ENCODE measurements around the gene DLL1.
"Not testable (repeated sequence)": the region's sequence is repeated elsewhere in the genome, so short reads cannot be mapped to it uniquely, and the experiment has no call there.

Gene DLL1

GRCh38 chr6:170270984-170271593 is 19.8 kb downstream of the DLL1 start:
- DNase-seq (ENCODE audit: insufficient read length, low spot score) (no peak), FAIRE-seq (no peak)
- TF ChIP-seq PAX5 (IDR thresholded peaks at IDR 0.05; ENCODE audit: insufficient read depth, low read length, severe bottlenecking): no peak
- TF ChIP-seq POLR2A (IDR thresholded peaks at IDR 0.05; ENCODE audit: low read depth, low read length): no peak
- TF ChIP-seq POU2F2 (IDR thresholded peaks at IDR 0.05; ENCODE audit: low read depth, low read length): no peak
- TF ChIP-seq TAF1 (IDR thresholded peaks at IDR 0.05; ENCODE audit: low read depth, low read length): no peak
- TF ChIP-seq SPI1 (IDR thresholded peaks at IDR 0.05; ENCODE audit: low read depth, low read length): no peak
- TF ChIP-seq POLR2AphosphoS5 (IDR thresholded peaks at IDR 0.05; ENCODE audit: low read depth, low read length): no peak

DNA sequence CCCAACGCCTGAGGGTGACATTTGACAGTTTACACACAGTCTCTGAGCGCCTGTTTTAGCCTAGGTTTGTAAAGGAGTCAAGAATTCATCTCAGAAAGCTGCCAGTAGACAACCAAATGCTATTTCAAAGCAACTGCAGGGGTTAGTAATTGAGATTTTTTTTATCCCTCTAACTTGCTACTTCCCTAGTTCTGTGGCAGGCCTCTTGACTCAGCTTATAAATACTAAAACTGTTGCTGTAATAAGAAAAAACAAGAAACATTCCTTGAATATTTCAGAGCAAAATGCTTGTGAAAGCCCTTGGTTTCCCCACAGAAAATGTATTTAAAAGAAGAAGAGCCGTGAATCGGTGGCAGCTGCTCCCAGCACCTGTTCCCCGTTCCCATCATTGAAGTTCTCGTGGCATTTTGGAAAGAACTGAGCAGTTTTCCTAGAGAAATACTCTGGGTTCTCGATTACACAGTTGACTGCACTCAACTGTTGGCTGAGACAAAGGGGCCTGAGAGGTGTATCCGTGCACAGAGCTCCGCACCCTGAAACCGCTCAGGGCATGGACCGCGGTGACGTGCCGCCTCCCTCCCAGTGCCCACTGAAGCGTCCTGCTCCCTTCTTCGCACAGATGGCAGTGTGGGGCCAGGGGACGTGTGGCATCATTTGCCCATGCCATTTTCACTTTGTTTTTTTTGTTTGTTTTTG is 20.9 kb downstream of the DLL1 start:
- no peak for FAIRE-seq
- no peak for DNase-seq (ENCODE audit: insufficient read length, low spot score)
- TF ChIP-seq POLR2A (IDR thresholded peaks at IDR 0.05; ENCODE audit: low read depth, low read length) (no peak), POU2F2 (IDR thresholded peaks at IDR 0.05; ENCODE audit: low read depth, low read length) (no peak), PAX5 (IDR thresholded peaks at IDR 0.05; ENCODE audit: insufficient read depth, low read length, severe bottlenecking) (no peak), SPI1 (IDR thresholded peaks at IDR 0.05; ENCODE audit: low read depth, low read length) (no peak), POLR2AphosphoS5 (IDR thresholded peaks at IDR 0.05; ENCODE audit: low read depth, low read length) (no peak)

DNA sequence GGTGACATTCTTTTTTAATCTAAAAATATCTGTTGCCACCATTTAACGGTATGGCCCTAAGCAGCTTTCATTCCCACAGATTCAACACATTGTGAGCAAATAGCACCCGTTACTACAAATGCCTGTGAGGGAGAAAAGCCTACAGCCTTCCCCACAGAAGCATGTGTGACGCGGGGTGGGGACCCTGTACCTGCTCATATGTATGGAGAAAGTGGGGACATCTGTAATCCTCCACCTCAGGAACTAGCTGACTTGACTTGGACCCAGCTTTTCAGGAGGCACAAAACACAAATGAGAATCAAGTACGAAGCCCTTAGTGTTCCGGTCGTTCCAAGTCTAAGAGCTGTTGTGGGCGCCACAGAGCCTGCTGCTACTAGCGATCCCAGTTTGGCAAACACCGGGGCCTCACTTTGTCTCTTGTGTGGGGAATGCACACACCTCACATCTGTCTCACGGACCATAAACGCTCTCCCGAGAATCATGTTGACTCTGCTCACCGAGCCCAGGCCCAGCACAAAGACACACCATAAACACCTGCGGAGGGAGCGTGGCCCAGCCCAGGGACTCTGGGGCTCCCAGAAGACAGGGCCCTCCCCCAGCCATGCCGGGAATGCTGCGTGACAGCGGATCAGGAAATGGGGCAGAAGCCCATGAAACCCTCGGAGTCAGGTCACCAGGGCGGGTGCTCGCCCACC is 21.6 kb downstream of the DLL1 start:
- DNase-seq (ENCODE audit: insufficient read length, low spot score): no peak
- no peak for FAIRE-seq
- TF ChIP-seq TAF1 (IDR thresholded peaks at IDR 0.05; ENCODE audit: low read depth, low read length) (no peak), POLR2AphosphoS5 (IDR thresholded peaks at IDR 0.05; ENCODE audit: low read depth, low read length) (no peak), POU2F2 (IDR thresholded peaks at IDR 0.05; ENCODE audit: low read depth, low read length) (no peak), PAX5 (IDR thresholded peaks at IDR 0.05; ENCODE audit: insufficient read depth, low read length, severe bottlenecking) (no peak), SPI1 (IDR thresholded peaks at IDR 0.05; ENCODE audit: low read depth, low read length) (no peak), POLR2A (IDR thresholded peaks at IDR 0.05; ENCODE audit: low read depth, low read length) (no peak)

DNA sequence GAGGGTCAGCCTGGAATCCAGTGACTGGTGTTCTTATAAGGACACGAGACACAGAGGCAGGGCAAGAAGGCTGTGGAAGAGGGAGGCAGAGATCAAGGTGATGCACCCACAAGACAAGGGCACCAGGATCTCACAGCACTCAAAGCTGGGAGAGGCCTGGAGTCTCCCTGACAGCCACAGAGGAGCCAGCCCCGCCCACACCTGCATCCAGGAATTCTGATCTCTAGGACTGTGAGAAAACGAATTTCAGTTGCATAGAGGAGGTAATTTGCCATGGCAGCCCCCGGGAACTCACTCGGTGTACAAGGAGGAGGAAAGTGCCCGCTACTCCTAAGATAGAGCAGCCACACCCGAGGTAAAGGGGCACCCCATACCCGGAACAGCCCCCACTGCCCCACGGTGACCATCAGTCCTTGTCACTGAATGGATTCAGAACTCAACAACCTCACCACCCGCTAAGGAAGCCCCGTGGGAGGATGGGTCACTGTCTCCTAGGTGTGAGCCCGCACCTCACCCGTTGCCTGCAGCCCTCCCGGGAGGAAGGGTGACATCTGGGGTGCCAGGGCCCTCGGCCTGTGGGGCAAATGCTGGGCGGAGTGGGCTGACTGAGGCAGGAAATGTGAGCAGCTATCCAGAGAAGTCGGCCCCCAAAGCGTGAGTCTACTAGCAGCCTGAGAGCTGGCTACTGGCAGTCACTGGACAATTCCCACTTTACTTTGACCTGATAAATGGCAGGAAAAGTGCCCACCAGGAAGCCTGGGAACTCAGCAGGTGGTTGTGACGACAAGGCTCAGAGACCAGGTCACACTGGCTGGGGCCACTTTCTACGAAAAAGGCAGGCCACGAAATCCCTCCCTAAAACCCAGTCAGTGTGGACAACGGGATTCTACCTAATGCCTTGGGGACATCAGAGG is 22.4 kb downstream of the DLL1 start:
- DNase-seq (ENCODE audit: insufficient read length, low spot score): no peak

GRCh38 chr6:170267688-170268087 is 23.2 kb downstream of the DLL1 start:
- DNase-seq (ENCODE audit: insufficient read length, low spot score): no peak
- FAIRE-seq: no peak
- TF ChIP-seq TAF1 (IDR thresholded peaks at IDR 0.05; ENCODE audit: low read depth, low read length): no peak
- TF ChIP-seq SPI1 (IDR thresholded peaks at IDR 0.05; ENCODE audit: low read depth, low read length): no peak
- no peak for TF ChIP-seq POU2F2 (IDR thresholded peaks at IDR 0.05; ENCODE audit: low read depth, low read length)
- TF ChIP-seq PAX5 (IDR thresholded peaks at IDR 0.05; ENCODE audit: insufficient read depth, low read length, severe bottlenecking): no peak
- TF ChIP-seq POLR2AphosphoS5 (IDR thresholded peaks at IDR 0.05; ENCODE audit: low read depth, low read length): no peak
- TF ChIP-seq POLR2A (IDR thresholded peaks at IDR 0.05; ENCODE audit: low read depth, low read length): no peak

More for the DNA sequence above, 22.4 kb downstream of the DLL1 start:
- TF ChIP-seq POU2F2 (IDR thresholded peaks at IDR 0.05; ENCODE audit: low read depth, low read length) (no peak), POLR2A (IDR thresholded peaks at IDR 0.05; ENCODE audit: low read depth, low read length) (no peak), PAX5 (IDR thresholded peaks at IDR 0.05; ENCODE audit: insufficient read depth, low read length, severe bottlenecking) (no peak), SPI1 (IDR thresholded peaks at IDR 0.05; ENCODE audit: low read depth, low read length) (no peak), POLR2AphosphoS5 (IDR thresholded peaks at IDR 0.05; ENCODE audit: low read depth, low read length) (no peak), TAF1 (IDR thresholded peaks at IDR 0.05; ENCODE audit: low read depth, low read length) (no peak)
- no peak for FAIRE-seq

- FAIRE-seq (no peak), DNase-seq (ENCODE audit: insufficient read length, low spot score) (no peak)
- TF ChIP-seq POU2F2 (IDR thresholded peaks at IDR 0.05; ENCODE audit: low read depth, low read length) (no peak), PAX5 (IDR thresholded peaks at IDR 0.05; ENCODE audit: insufficient read depth, low read length, severe bottlenecking) (no peak), TAF1 (IDR thresholded peaks at IDR 0.05; ENCODE audit: low read depth, low read length) (no peak), POLR2AphosphoS5 (IDR thresholded peaks at IDR 0.05; ENCODE audit: low read depth, low read length) (no peak), SPI1 (IDR thresholded peaks at IDR 0.05; ENCODE audit: low read depth, low read length) (no peak), POLR2A (IDR thresholded peaks at IDR 0.05; ENCODE audit: low read depth, low read length) (no peak)
Measured at GRCh38 chr6:170266061-170266825, 24.6 kb downstream of the DLL1 start.

GRCh38 chr6:170265655-170266054 is 25.2 kb downstream of the DLL1 start:
- FAIRE-seq (no peak), DNase-seq (ENCODE audit: insufficient read length, low spot score) (no peak)
- TF ChIP-seq SPI1 (IDR thresholded peaks at IDR 0.05; ENCODE audit: low read depth, low read length) (no peak), PAX5 (IDR thresholded peaks at IDR 0.05; ENCODE audit: insufficient read depth, low read length, severe bottlenecking) (no peak), POU2F2 (IDR thresholded peaks at IDR 0.05; ENCODE audit: low read depth, low read length) (no peak), POLR2A (IDR thresholded peaks at IDR 0.05; ENCODE audit: low read depth, low read length) (no peak), POLR2AphosphoS5 (IDR thresholded peaks at IDR 0.05; ENCODE audit: low read depth, low read length) (no peak), TAF1 (IDR thresholded peaks at IDR 0.05; ENCODE audit: low read depth, low read length) (no peak)

DNA sequence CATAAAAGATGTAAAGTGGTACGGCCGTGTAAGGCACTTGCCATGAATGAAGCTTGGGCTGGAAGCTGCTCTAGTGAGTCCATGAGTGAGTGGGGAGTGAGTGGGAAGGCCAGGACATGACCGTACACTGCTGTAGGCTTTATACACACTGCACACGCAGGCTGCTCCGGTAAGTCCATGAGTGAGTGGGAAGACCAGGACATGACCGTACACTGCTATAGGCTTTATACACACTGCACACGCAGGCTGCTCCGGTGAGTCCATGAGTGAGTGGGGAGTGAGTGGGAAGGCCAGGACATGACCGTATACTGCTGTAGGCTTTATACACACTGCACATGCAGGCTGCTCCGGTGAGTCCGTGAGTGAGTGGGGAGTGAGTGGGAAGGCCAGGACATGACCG is 26.2 kb downstream of the DLL1 start:
- not testable (repeated sequence) for DNase-seq (ENCODE audit: insufficient read length, low spot score); FAIRE-seq
